Measurements from ENCODE around the gene SLC18A2.

Gene SLC18A2

DNA sequence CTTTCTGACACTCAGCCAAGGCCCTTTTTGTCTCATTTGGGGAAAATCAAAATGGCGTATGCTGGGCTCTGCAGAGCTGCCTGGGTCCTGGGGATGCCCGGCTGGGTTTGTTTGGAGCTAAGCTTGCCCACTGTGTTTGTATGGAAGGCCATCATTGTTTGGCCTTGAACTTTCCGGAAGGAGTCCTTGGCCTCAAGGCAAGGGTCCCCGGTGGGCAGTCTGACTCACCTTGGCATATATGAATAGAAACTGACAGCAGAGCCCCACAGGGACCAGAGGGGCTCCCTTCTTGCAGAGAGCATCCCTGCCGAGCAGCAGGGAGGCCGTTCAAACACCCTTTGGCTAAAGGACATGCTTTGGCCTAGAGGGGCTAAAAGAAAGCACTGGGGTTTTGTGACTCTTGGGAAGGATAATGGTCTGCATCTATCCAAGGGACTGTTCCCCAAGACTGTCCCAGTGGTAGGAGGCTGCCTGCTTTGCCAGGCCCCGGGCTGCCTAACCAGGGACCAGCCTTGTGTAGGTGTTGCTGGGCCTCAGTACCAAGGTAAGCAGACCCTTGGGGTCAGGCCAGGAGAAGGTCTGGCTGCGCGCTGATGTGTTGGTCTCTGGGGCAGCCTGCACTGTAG, 15.0 kb downstream of the SLC18A2 start:
- H3K79me2 ChIP-seq (ENCODE audit: low read length) = no peaks in the 10 kb centered on the region
- H3K36me3 ChIP-seq (replicated peaks; ENCODE audit: insufficient read depth, low read length) = no peaks in the 10 kb centered on the region
- H2AFZ ChIP-seq (ENCODE audit: low read length) = no peak overlapping the region
- H3F3A ChIP-seq (ENCODE audit: insufficient read depth, low read length) = no peaks in the 10 kb centered on the region
- H3K9me2 ChIP-seq (replicated peaks; ENCODE audit: insufficient read depth, low read length) = no peaks in the 10 kb centered on the region
- no peak overlapping the region for H3K4me2 ChIP-seq (ENCODE audit: low read depth, low read length)
- H4K20me1 ChIP-seq (ENCODE audit: insufficient read depth, low read length) = no peaks in the 10 kb centered on the region
- H3K9me3 ChIP-seq (replicated peaks; ENCODE audit: insufficient read depth, low read length) = no peaks in the 10 kb centered on the region
- TF ChIP-seq EZH2phosphoT487 (IDR thresholded peaks at IDR 0.05; ENCODE audit: low read length) (no peak), EZH2 (optimal IDR thresholded peaks at IDR 0.05; ENCODE audit: low read depth, low read length) (no peak)
- TF ChIP-seq, protein P1, sequence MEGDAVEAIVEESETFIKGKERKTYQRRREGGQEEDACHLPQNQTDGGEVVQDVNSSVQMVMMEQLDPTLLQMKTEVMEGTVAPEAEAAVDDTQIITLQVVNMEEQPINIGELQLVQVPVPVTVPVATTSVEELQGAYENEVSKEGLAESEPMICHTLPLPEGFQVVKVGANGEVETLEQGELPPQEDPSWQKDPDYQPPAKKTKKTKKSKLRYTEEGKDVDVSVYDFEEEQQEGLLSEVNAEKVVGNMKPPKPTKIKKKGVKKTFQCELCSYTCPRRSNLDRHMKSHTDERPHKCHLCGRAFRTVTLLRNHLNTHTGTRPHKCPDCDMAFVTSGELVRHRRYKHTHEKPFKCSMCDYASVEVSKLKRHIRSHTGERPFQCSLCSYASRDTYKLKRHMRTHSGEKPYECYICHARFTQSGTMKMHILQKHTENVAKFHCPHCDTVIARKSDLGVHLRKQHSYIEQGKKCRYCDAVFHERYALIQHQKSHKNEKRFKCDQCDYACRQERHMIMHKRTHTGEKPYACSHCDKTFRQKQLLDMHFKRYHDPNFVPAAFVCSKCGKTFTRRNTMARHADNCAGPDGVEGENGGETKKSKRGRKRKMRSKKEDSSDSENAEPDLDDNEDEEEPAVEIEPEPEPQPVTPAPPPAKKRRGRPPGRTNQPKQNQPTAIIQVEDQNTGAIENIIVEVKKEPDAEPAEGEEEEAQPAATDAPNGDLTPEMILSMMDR (IDR thresholded peaks at IDR 0.05; ENCODE audit: low read length) = no peak
- DNase-seq = no peak
- no peak overlapping the region for H3K4me3 ChIP-seq (ENCODE audit: low read length)
- no peaks in the 10 kb centered on the region for H3K4me1 ChIP-seq (ENCODE audit: low read length)
- H3K27me3 ChIP-seq (replicated peaks; ENCODE audit: insufficient read depth, low read length) = no peaks in the 10 kb centered on the region
- no peak overlapping the region for H3K9ac ChIP-seq (ENCODE audit: low read length)
- no peak overlapping the region for H3K27ac ChIP-seq (ENCODE audit: low read length)

DNA sequence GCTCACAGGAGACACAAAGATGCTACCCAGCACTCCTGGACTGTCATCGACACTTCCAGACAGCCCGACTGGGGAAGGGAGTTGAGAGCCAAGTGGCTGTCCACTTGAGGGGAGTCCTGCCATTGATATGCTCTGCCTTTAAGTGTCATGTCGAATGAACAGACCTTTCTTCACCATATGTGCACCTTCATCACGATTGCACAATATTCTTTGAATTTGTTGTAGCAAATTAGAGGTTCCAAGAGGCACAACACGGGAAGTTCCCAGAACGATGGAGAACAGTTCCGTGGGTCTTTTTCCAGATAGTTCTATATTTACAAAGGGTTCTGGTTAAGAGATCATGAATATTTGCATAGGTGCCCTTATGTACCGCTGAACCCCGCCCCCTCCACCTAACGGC, 16.0 kb downstream of the SLC18A2 start:
- Histone ChIP-seq H3K4me1 (ENCODE audit: low read length) (no peaks in the 10 kb centered on the region), H4K20me1 (ENCODE audit: insufficient read depth, low read length) (no peaks in the 10 kb centered on the region), H3K9ac (ENCODE audit: low read length) (no peak overlapping the region), H3K9me2 (replicated peaks; ENCODE audit: insufficient read depth, low read length) (no peaks in the 10 kb centered on the region), H3K27ac (ENCODE audit: low read length) (no peak overlapping the region), H3K4me2 (ENCODE audit: low read depth, low read length) (no peak overlapping the region), H3F3A (ENCODE audit: insufficient read depth, low read length) (no peaks in the 10 kb centered on the region), H3K27me3 (replicated peaks; ENCODE audit: insufficient read depth, low read length) (no peaks in the 10 kb centered on the region), H3K9me3 (replicated peaks; ENCODE audit: insufficient read depth, low read length) (no peaks in the 10 kb centered on the region), H3K36me3 (replicated peaks; ENCODE audit: insufficient read depth, low read length) (no peaks in the 10 kb centered on the region), H2AFZ (ENCODE audit: low read length) (no peak overlapping the region), H3K79me2 (ENCODE audit: low read length) (no peaks in the 10 kb centered on the region), H3K4me3 (ENCODE audit: low read length) (no peak overlapping the region)
- DNase-seq = no peak
- TF ChIP-seq EZH2 (optimal IDR thresholded peaks at IDR 0.05; ENCODE audit: low read depth, low read length) (no peak), EZH2phosphoT487 (IDR thresholded peaks at IDR 0.05; ENCODE audit: low read length) (no peak)
- TF ChIP-seq, protein P1 (IDR thresholded peaks at IDR 0.05; ENCODE audit: low read length) = no peak

DNA sequence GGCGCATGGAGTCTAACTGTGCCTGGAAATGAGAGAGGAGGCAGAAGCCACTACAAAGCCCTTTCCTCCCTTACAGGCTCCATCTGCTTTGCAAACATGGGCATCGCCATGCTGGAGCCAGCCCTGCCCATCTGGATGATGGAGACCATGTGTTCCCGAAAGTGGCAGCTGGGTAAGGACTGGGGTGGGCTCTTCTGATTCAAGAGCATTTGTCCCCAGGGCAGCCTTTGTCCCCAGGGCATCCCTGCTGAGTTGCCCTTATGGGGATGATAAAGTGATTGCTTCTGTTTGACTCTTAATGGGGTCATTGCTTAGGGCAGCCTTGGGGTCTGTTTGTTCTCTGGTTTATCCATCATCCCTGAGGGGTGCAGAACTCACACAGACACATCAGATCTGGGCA, 16.8 kb downstream of the SLC18A2 start:
- H3K4me2 ChIP-seq (ENCODE audit: low read depth, low read length) = no peak overlapping the region
- no peak overlapping the region for H3K9ac ChIP-seq (ENCODE audit: low read length)
- no peak overlapping the region for H2AFZ ChIP-seq (ENCODE audit: low read length)
- H3K27me3 ChIP-seq (replicated peaks; ENCODE audit: insufficient read depth, low read length) = no peaks in the 10 kb centered on the region
- no peak overlapping the region for H3K4me3 ChIP-seq (ENCODE audit: low read length)
- no peaks in the 10 kb centered on the region for H3K4me1 ChIP-seq (ENCODE audit: low read length)
- H3K9me2 ChIP-seq (replicated peaks; ENCODE audit: insufficient read depth, low read length) = no peaks in the 10 kb centered on the region
- no peaks in the 10 kb centered on the region for H3K79me2 ChIP-seq (ENCODE audit: low read length)
- H3K9me3 ChIP-seq (replicated peaks; ENCODE audit: insufficient read depth, low read length) = no peaks in the 10 kb centered on the region
- no peak overlapping the region for H3K27ac ChIP-seq (ENCODE audit: low read length)
- H3K36me3 ChIP-seq (replicated peaks; ENCODE audit: insufficient read depth, low read length) = no peaks in the 10 kb centered on the region
- H3F3A ChIP-seq (ENCODE audit: insufficient read depth, low read length) = no peaks in the 10 kb centered on the region
- TF ChIP-seq, protein P1 (IDR thresholded peaks at IDR 0.05; ENCODE audit: low read length) = no peak
- TF ChIP-seq EZH2 (optimal IDR thresholded peaks at IDR 0.05; ENCODE audit: low read depth, low read length) (no peak), EZH2phosphoT487 (IDR thresholded peaks at IDR 0.05; ENCODE audit: low read length) (no peak)
- DNase-seq = no peak
- H4K20me1 ChIP-seq (ENCODE audit: insufficient read depth, low read length) = no peaks in the 10 kb centered on the region

Data from MM.1S (cell line).